ENCODE results near the gene CALD1. TPM values are rescaled to one million over a fixed set of nuclear protein-coding genes. Genes with fewer than 3 reads are reported as not detected.
A peak's percentile ranks its signal among the peaks of the same experiment; 100 is the strongest.

CALD1 gene
- total RNA-seq, 1 experiment from 2014 or later, result 107 TPM

GRCh38 chr7:134845461-134845860 lies 66.0 kb downstream of the CALD1 start:
- H2BK20ac ChIP-seq (ENCODE audit: low read depth, low read length, poor library complexity, severe bottlenecking), result no peak overlapping the region
- Mint-ChIP-seq H3K9me3 (no peaks in the 10 kb centered on the region), H3K36me3 (ENCODE audit: insufficient read depth in 1 of 3, low read depth in 3 of 3) (peaks cover 8 to 36% (median 14%) of the 10 kb centered on the region in 3 experiments), H3K4me1 (peaks cover 21 to 31% of the 10 kb centered on the region in 2 experiments), H3K4me3 (no peak overlapping the region), H3K27me3 (ENCODE audit: low read depth) (no peaks in the 10 kb centered on the region), H3K27ac (peak overlapping the region in 1 of 3 experiments; percentile 70; a peak in 1 of 7 replicates)
- H3K4me2 ChIP-seq (ENCODE audit: insufficient read depth, insufficient read length, low read length), result no peak overlapping the region
- H2AFZ ChIP-seq (ENCODE audit: low read length), result no peak overlapping the region
- H3K79me1 ChIP-seq (ENCODE audit: insufficient read depth, low read depth, low read length, poor library complexity, severe bottlenecking), result no peaks in the 10 kb centered on the region
- no peak overlapping the region for H3K9ac ChIP-seq (ENCODE audit: extremely low read depth, insufficient read length, low read length)
- H3K14ac ChIP-seq (ENCODE audit: insufficient read depth, low read length), result no peak overlapping the region
- H2AK5ac ChIP-seq (ENCODE audit: insufficient read length, low read length), result no peak overlapping the region
- no peaks in the 10 kb centered on the region for H3K9me3 ChIP-seq (ENCODE audit: control insufficient read depth, low read depth, low read length)
- WGBS (ENCODE audit: extremely low coverage, insufficient read length, low lambda C conversion rate), result no CpG with 5 or more reads among the region's 3 CpGs
- H4K91ac ChIP-seq (ENCODE audit: insufficient read length, low read depth, low read length), result no peak overlapping the region
- H3K27ac ChIP-seq (ENCODE audit: insufficient read length, low read depth, low read length), result no peak overlapping the region
- no peak overlapping the region for H2BK120ac ChIP-seq (ENCODE audit: low read depth, low read length, poor library complexity, severe bottlenecking)
- H4K5ac ChIP-seq (ENCODE audit: insufficient read length, low read depth, low read length), result no peak overlapping the region
- no peak overlapping the region for H3K56ac ChIP-seq (ENCODE audit: insufficient read length, low read depth, low read length)
- H3T11ph ChIP-seq (ENCODE audit: low read length), result no peak overlapping the region
- no peak overlapping the region for H3K4ac ChIP-seq (ENCODE audit: low read depth, low read length)
- H3K27me3 ChIP-seq (ENCODE audit: insufficient read depth, low read length), result no peaks in the 10 kb centered on the region
- H3K23me2 ChIP-seq (ENCODE audit: insufficient read length, low read depth, low read length, poor library complexity, severe bottlenecking), result no peaks in the 10 kb centered on the region
- H2BK15ac ChIP-seq (ENCODE audit: low read depth, low read length), result no peak overlapping the region
- H3K18ac ChIP-seq (ENCODE audit: insufficient read length, low read depth, low read length), result no peak overlapping the region
- H4K8ac ChIP-seq (replicated peaks; ENCODE audit: insufficient read length, low read depth, low read length), result no peak overlapping the region
- H3K23ac ChIP-seq (ENCODE audit: insufficient read length, low read depth, low read length), result no peak overlapping the region
- no peaks in the 10 kb centered on the region for H3K4me1 ChIP-seq (ENCODE audit: insufficient read depth, low read length)
- H2BK12ac ChIP-seq (ENCODE audit: insufficient read length, low read depth, low read length), result no peak overlapping the region
- H4K20me1 ChIP-seq (ENCODE audit: control insufficient read depth, insufficient read depth, insufficient read length), result no peaks in the 10 kb centered on the region
- H3K79me2 ChIP-seq (ENCODE audit: insufficient read depth, low read length), result no peaks in the 10 kb centered on the region
- H2BK5ac ChIP-seq (ENCODE audit: insufficient read length, low read length), result no peak overlapping the region
- DNase-seq, result no peak
- TF ChIP-seq, protein P1, sequence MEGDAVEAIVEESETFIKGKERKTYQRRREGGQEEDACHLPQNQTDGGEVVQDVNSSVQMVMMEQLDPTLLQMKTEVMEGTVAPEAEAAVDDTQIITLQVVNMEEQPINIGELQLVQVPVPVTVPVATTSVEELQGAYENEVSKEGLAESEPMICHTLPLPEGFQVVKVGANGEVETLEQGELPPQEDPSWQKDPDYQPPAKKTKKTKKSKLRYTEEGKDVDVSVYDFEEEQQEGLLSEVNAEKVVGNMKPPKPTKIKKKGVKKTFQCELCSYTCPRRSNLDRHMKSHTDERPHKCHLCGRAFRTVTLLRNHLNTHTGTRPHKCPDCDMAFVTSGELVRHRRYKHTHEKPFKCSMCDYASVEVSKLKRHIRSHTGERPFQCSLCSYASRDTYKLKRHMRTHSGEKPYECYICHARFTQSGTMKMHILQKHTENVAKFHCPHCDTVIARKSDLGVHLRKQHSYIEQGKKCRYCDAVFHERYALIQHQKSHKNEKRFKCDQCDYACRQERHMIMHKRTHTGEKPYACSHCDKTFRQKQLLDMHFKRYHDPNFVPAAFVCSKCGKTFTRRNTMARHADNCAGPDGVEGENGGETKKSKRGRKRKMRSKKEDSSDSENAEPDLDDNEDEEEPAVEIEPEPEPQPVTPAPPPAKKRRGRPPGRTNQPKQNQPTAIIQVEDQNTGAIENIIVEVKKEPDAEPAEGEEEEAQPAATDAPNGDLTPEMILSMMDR (conservative IDR thresholded peaks at IDR 0.05), result peak; percentile 55; the same call in 2 of the 3 replicates

All from H9 (cell line).